Left renal cortex interstitium (tissue), 4 donors: ENCODE data around the gene WFDC5. TPM values are rescaled to one million over a fixed set of nuclear protein-coding genes. Genes with fewer than 3 reads are reported as not detected.

Source experiments
- polyA plus RNA-seq, 4 donors: library from polyadenylated mRNA; unstranded; fragments of 120-200 nt; gene quantifications; one replicate each; pipeline ENCODE4 v1.2.1, GENCODE V29; 2013; ENCODE audit not compliant: insufficient read length in 4 of 4

The WFDC5 gene
- polyA plus RNA-seq, 4 donors = not detected

Other genes with a start within 250 kb of the WFDC5 start
- gene YWHAB, start 229.5 kb downstream of the WFDC5 start, polyA plus RNA-seq = 100 to 1,000 TPM; 205 to 231 (median 216) TPM
- 100 to 1,000 TPM in 1 of 4 donors, 10 to 100 TPM in 3; 25.2 to 104 (median 49.4) TPM for gene PABPC1L, start 205.1 kb downstream of the WFDC5 start, polyA plus RNA-seq
- 10 to 100 TPM; 37.3 to 43.7 (median 41.1) TPM for gene TOMM34, start 154.8 kb downstream of the WFDC5 start, polyA plus RNA-seq
- 10 to 100 TPM; 15.5 to 21.1 (median 18.2) TPM for gene STK4, start 148.7 kb downstream of the WFDC5 start, polyA plus RNA-seq
- gene KCNS1, start 14.0 kb downstream of the WFDC5 start, polyA plus RNA-seq = under 1 TPM; 0.51 to 0.65 (median 0.52) TPM
- gene WFDC12, start 9.3 kb upstream of the WFDC5 start, polyA plus RNA-seq = not detected
- under 1 TPM in 1 of 4 donors, not detected in 3; 0.27 TPM for gene PI3, start 59.7 kb upstream of the WFDC5 start, polyA plus RNA-seq
- not detected for gene SEMG1, start 91.9 kb upstream of the WFDC5 start, polyA plus RNA-seq
- gene SEMG2, start 106.2 kb upstream of the WFDC5 start, polyA plus RNA-seq = under 1 TPM in 1 of 4 donors, not detected in 3; 0.06 TPM
- gene SLPI, start 139.4 kb upstream of the WFDC5 start, polyA plus RNA-seq = under 1 TPM in 2 of 4 donors, not detected in 2; 0.38 to 0.52 TPM
- not detected for gene RBPJL, start 191.7 kb upstream of the WFDC5 start, polyA plus RNA-seq
- gene MATN4, start 193.1 kb upstream of the WFDC5 start, polyA plus RNA-seq = under 1 TPM; 0.19 to 0.52 (median 0.31) TPM
- gene SDC4, start 233.2 kb upstream of the WFDC5 start, polyA plus RNA-seq = 100 to 1,000 TPM; 152 to 172 (median 165) TPM
- gene SYS1, start 248.0 kb upstream of the WFDC5 start, polyA plus RNA-seq = 10 to 100 TPM; 29.0 to 35.9 (median 34.5) TPM